Aorta (tissue), 5 donors: Measurements from ENCODE around the gene ZNF607. TPM values are rescaled to one million over a fixed set of nuclear protein-coding genes. Genes with fewer than 3 reads are reported as not detected.

ENCODE experiments used
- ATAC-seq: fragments of 200-7000 bp; cut with Tn5 transposase; one replicate; pipeline ENCODE4 v1.9.1; 2022; ENCODE audit warnings: moderate library complexity; ENCODE audit not compliant: low FRiP score
- DNase-seq, 2 donors: peaks; one replicate each; pipeline ENCODE4 v3.0.0-alpha.2; 2020
- H3K27ac ChIP-seq, 2 donors: one replicate each; pipeline ENCODE4 v1.5.1; 2013; ENCODE audit warnings: low read length in 2 of 2, mild to moderate bottlenecking in 2 of 2, moderate library complexity in 2 of 2, control low read depth in 1 of 2, inconsistent platforms in 1 of 2, low read depth in 1 of 2
- H3K27me3 ChIP-seq, 2 donors: one replicate each; pipeline ENCODE4 v1.6.1; 2013; ENCODE audit warnings: control low read depth in 1 of 2, low read length in 1 of 2, mild to moderate bottlenecking in 1 of 2, moderate library complexity in 1 of 2; ENCODE audit not compliant: insufficient read depth in 2 of 2, control insufficient read depth in 1 of 2
- H3K36me3 ChIP-seq, 2 donors: one replicate each; pipeline ENCODE4 v1.6.1; 2013; ENCODE audit warnings: control low read depth in 1 of 2, low read length in 1 of 2, mild to moderate bottlenecking in 1 of 2; ENCODE audit not compliant: insufficient read depth in 2 of 2, control insufficient read depth in 1 of 2
- H3K4me1 ChIP-seq, 2 donors: one replicate each; pipeline ENCODE4 v1.6.1; 2013; ENCODE audit warnings: low read length in 2 of 2, control low read depth in 1 of 2, mild to moderate bottlenecking in 1 of 2, moderate library complexity in 1 of 2; ENCODE audit not compliant: insufficient read depth in 2 of 2, control insufficient read depth in 1 of 2
- H3K4me3 ChIP-seq, 2 donors: one replicate each; pipeline ENCODE4 v1.5.1; 2013; ENCODE audit warnings: low read length in 2 of 2, control low read depth in 1 of 2, mild to moderate bottlenecking in 1 of 2
- H3K9me3 ChIP-seq: one replicate; pipeline ENCODE4 v1.6.1; 2013; ENCODE audit warnings: mild to moderate bottlenecking, low read length; ENCODE audit not compliant: control insufficient read depth
- WGBS, 2 donors: extraction: QIAGEN DNeasy Blood & Tissue Kit; methylation state at CpG; one replicate each; pipeline ENCODE4 v1.1.7; 2013; 5-methylcytosine and 5-hydroxymethylcytosine counted together
- intact Hi-C, 2 donors: fragments of 100-400 bp; cut with DNase I; formaldehyde crosslinking; loops; one replicate each; pipeline versions ENCODE4 v1.14.2 to v1.15.0; 2022
- polyA plus RNA-seq, 2 donors: library from polyadenylated mRNA; stranded (reverse); fragments of 200-250 nt; gene quantifications; one replicate each; pipeline ENCODE4 v1.2.3, GENCODE V29; 2013
- total RNA-seq, 2 donors: library from RNA; stranded (reverse); fragmentation: NEBNext Ultra II Directional; extraction: Animal tissue kit (Norgen Biotek cat#: 25700); gene quantifications; one replicate each; pipeline ENCODE4 v1.2.1, GENCODE V29; 2021
- donor health status: healthy with polysubstance abuse.
- donor health status: Bipolar disorder and iron deficiency.
- donor health status: DM: no; HTN: no; CAD: no.
- donor health status: DM: no; HTN: no; CAD: no.
- donor health status: DM: yes; HTN: yes; CAD: no.

Gene ZNF607
- total and polyA plus RNA-seq, 4 donors: 0.63 to 8.4 (median 4.8) TPM

GRCh38 chr19:37706052-37706605 is 13.4 kb downstream of the ZNF607 start:
- 93 to 94% methylated on average over 7 of the region's 7 CpGs for WGBS, 2 donors
- Histone ChIP-seq H3K27ac (no peak overlapping the region), H3K36me3 (peaks cover 3% of the 10 kb centered on the region in 2 donors), H3K27me3 (no peaks in the 10 kb centered on the region), H3K4me1 (no peaks in the 10 kb centered on the region), H3K9me3 (no peaks in the 10 kb centered on the region), H3K4me3 (no peak overlapping the region)
- no peak for DNase-seq
- no peak for ATAC-seq
- intact Hi-C loops: no loop called here

- Histone ChIP-seq H3K27me3 (no peaks in the 10 kb centered on the region), H3K27ac (no peak overlapping the region), H3K4me3 (no peak overlapping the region), H3K4me1 (no peaks in the 10 kb centered on the region), H3K9me3 (peaks cover 4% of the 10 kb centered on the region), H3K36me3 (peaks cover 4 to 15% of the 10 kb centered on the region in 2 donors)
- intact Hi-C loops: no loop called here
- WGBS, 2 donors: 74 to 79% methylated on average over 5 of the region's 5 CpGs
- ATAC-seq (no peak), DNase-seq (no peak)
Measured at GRCh38 chr19:37699057-37699456, 20.5 kb downstream of the ZNF607 start.

GRCh38 chr19:37698216-37698615 is 21.3 kb downstream of the ZNF607 start:
- no peak overlapping the region for H3K4me3 ChIP-seq
- peaks cover 4 to 15% of the 10 kb centered on the region in 2 donors for H3K36me3 ChIP-seq
- H3K9me3 ChIP-seq: peaks cover 4% of the 10 kb centered on the region
- intact Hi-C loops: no loop called here
- WGBS, 2 donors: 36 to 47% methylated on average over 6 of the region's 6 CpGs
- no peaks in the 10 kb centered on the region for H3K4me1 ChIP-seq
- no peak for DNase-seq
- no peaks in the 10 kb centered on the region for H3K27me3 ChIP-seq
- no peak for ATAC-seq
- H3K27ac ChIP-seq: no peak overlapping the region

GRCh38 chr19:37695144-37695899 is 24.2 kb downstream of the ZNF607 start:
- intact Hi-C loops: no loop called here
- Histone ChIP-seq H3K27me3 (no peaks in the 10 kb centered on the region), H3K36me3 (peaks cover 4 to 15% of the 10 kb centered on the region in 2 donors), H3K9me3 (peaks cover 4% of the 10 kb centered on the region), H3K4me1 (no peaks in the 10 kb centered on the region), H3K27ac (no peak overlapping the region), H3K4me3 (no peak overlapping the region)
- 73 to 85% methylated on average over 3 of the region's 3 CpGs for WGBS, 2 donors
- DNase-seq (no peak), ATAC-seq (no peak)

- H3K27ac ChIP-seq: no peak overlapping the region
- intact Hi-C loops: no loop called here
- no peak for ATAC-seq
- no peak overlapping the region for H3K4me3 ChIP-seq
- no peak for DNase-seq
- H3K27me3 ChIP-seq: no peaks in the 10 kb centered on the region
- peaks cover 0 to under 1% of the 10 kb centered on the region in 2 donors for H3K36me3 ChIP-seq
- H3K9me3 ChIP-seq: peaks cover 2% of the 10 kb centered on the region
- 66 to 71% methylated on average over 11 of the region's 11 CpGs for WGBS, 2 donors
- no peaks in the 10 kb centered on the region for H3K4me1 ChIP-seq
Measured at GRCh38 chr19:37692956-37693620, 26.5 kb downstream of the ZNF607 start.

DNA sequence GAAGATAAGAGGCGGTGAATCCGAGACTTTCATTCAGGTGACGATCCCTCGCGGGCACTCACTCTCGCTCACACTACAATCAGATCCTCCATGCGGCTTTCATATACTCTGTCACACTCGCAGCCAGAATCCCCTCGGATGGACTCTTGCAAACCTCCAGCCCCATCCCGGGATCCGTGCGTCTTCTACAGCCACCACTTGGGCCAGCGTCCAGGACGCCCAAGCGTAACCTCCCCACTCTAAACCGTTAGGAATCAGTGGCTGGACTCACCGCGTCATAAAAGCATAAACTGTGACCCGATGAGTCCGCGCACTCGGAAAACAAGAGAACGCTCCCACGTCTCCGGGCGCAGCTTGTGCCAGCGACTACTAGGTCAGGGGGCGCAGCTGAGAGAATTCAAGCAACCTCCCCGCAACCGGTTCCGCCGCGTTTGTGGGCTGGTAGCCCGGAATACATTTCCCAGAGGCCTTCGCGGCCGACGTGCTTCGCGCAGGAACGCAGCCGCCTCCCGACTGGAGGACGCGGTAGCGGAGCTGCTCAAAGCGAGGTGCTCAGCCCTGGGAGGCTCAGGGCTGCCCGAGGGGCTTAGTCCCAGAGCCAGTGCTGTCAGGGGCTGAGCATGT is 27.6 kb downstream of the ZNF607 start:
- intact Hi-C loops: no loop called here
- WGBS, 2 donors: 0 to 1% methylated on average over 48 of the region's 48 CpGs
- no peaks in the 10 kb centered on the region for H3K4me1 ChIP-seq
- DNase-seq: peak; percentile 91 to 94
- H3K27me3 ChIP-seq: no peaks in the 10 kb centered on the region
- peak overlapping the region; percentile 27 to 60 for H3K4me3 ChIP-seq
- peak; percentile 92 for ATAC-seq
- H3K9me3 ChIP-seq: no peaks in the 10 kb centered on the region
- peak overlapping the region in 1 of 2 donors; percentile 72 for H3K27ac ChIP-seq
- no peaks in the 10 kb centered on the region for H3K36me3 ChIP-seq

GRCh38 chr19:37683520-37683919 is 36.0 kb downstream of the ZNF607 start:
- intact Hi-C loops: no loop called here
- H3K4me3 ChIP-seq: no peak overlapping the region
- H3K27ac ChIP-seq: no peak overlapping the region
- H3K36me3 ChIP-seq: peaks cover 3 to 9% of the 10 kb centered on the region in 2 donors
- DNase-seq (no peak), ATAC-seq (no peak)
- H3K27me3 ChIP-seq: no peaks in the 10 kb centered on the region
- 83 to 93% methylated on average over 3 of the region's 3 CpGs for WGBS, 2 donors
- H3K9me3 ChIP-seq: peaks cover 11% of the 10 kb centered on the region
- H3K4me1 ChIP-seq: no peaks in the 10 kb centered on the region

DNA sequence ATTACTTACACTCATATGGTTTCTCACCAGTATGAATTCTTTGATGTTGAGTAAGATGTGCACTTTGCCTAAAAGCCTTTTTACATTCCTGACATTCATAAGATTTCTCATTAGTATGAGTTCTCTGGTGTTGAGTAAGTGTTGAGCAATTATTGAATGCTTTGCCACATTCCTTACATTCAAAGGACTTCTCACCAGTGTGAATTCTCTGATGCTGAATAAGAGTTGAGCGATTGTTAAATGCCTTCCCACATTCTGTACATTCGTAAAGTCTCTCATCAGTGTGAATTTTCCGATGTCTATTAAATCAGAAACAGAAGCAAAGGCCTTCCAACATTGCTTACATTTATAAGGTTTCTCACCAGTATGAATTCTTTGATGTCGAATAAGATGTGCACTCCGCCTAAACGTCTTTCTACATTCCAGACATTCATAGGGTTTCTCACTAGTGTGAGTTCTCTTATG is 50.1 kb downstream of the ZNF607 start:
- 88 to 93% methylated on average over 6 of the region's 6 CpGs for WGBS, 2 donors
- intact Hi-C loops: no loop called here
- H3K27me3 ChIP-seq: no peaks in the 10 kb centered on the region
- H3K9me3 ChIP-seq: peaks cover 9% of the 10 kb centered on the region
- H3K4me3 ChIP-seq: no peak overlapping the region
- no peaks in the 10 kb centered on the region for H3K4me1 ChIP-seq
- no peak for DNase-seq
- no peak for ATAC-seq
- H3K36me3 ChIP-seq: no peaks in the 10 kb centered on the region
- no peak overlapping the region for H3K27ac ChIP-seq
